GM12873 (cell line): ENCODE data around the gene MUC4.

ENCODE experiments used
- CTCF ChIP-seq: IDR thresholded peaks from 2 replicates; pipeline ENCODE4 v1.5.1; 2012; ENCODE audit warnings: low read depth, mild to moderate bottlenecking, moderate library complexity, low read length, control low read depth; ENCODE audit not compliant: insufficient read depth; ENCODE audit errors: missing control alignments

MUC4 gene

GRCh38 chr3:195709676-195710085, 102.0 kb downstream of the MUC4 start:
- TF ChIP-seq CTCF: no peak

GRCh38 chr3:195708626-195709481, 102.9 kb downstream of the MUC4 start:
- TF ChIP-seq CTCF: no peak

- no peak for TF ChIP-seq CTCF
Measured at GRCh38 chr3:195708061-195708460, 103.7 kb downstream of the MUC4 start.

- no peak for TF ChIP-seq CTCF
Measured at GRCh38 chr3:195705081-195705991, 106.4 kb downstream of the MUC4 start.

GRCh38 chr3:195704433-195704999, 107.2 kb downstream of the MUC4 start:
- no peak for TF ChIP-seq CTCF

GRCh38 chr3:195703776-195704175, 108.0 kb downstream of the MUC4 start:
- no peak for TF ChIP-seq CTCF
